ENCODE results near the gene LRRC74B.

Gene LRRC74B

GRCh38 chr22:21108379-21109115 lies 62.8 kb downstream of the LRRC74B start:
- no peak for DNase-seq

Data from activated naive CD4-positive, alpha-beta T cell treated with anti-CD3 and anti-CD28 coated beads, Interleukin-2, amount 50 U/mL, for 16 hours (primary cell).